ENCODE results near the gene CUL4B.
"Not testable (repeated sequence)": the region's sequence is repeated elsewhere in the genome, so short reads cannot be mapped to it uniquely, and the experiment has no call there.

The CUL4B gene

DNA sequence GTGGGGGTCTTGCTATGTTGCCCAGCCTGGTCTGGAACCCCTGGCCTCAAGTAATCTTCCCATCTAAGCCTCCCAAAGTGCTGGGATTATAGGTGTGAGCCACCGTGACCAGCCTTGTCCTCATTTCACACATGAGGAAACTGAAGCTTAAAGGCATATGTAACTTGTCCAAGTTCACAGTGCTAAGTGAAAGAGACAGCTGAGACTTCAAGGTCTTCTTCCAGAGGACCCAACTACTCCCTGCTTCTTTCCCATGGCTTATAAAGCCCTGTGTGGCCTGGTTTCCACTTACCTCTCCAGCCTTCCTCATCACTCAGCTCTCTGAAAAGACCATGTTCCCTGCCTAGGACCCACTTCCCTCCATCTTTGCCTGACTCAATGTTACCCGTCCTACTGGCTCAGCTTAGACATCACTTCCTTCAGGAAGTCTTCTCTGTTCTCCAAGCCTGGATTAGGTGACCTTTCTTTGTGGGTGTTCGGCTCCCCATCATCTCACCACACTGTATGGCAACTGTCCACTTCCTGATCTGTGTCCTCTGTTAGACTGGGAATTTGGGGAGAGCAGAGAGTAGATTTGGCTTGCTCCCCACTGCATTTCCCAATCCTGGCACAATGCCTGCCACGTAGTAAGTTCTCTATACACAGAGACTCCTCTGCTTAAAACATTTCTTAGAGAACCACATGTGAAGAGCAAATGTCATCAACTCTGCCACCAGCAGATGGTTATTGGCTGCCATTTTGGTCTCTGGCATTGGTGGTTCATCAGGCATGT is 61.3 kb downstream of the CUL4B start:
- no peak overlapping the region for H2AFZ ChIP-seq (ENCODE audit: low read depth)
- H3K27me3 ChIP-seq (ENCODE audit: insufficient read depth, low read depth): no peaks in the 10 kb centered on the region
- no peaks in the 10 kb centered on the region for H3K36me3 ChIP-seq (ENCODE audit: insufficient read depth)
- TF ChIP-seq, protein P1, sequence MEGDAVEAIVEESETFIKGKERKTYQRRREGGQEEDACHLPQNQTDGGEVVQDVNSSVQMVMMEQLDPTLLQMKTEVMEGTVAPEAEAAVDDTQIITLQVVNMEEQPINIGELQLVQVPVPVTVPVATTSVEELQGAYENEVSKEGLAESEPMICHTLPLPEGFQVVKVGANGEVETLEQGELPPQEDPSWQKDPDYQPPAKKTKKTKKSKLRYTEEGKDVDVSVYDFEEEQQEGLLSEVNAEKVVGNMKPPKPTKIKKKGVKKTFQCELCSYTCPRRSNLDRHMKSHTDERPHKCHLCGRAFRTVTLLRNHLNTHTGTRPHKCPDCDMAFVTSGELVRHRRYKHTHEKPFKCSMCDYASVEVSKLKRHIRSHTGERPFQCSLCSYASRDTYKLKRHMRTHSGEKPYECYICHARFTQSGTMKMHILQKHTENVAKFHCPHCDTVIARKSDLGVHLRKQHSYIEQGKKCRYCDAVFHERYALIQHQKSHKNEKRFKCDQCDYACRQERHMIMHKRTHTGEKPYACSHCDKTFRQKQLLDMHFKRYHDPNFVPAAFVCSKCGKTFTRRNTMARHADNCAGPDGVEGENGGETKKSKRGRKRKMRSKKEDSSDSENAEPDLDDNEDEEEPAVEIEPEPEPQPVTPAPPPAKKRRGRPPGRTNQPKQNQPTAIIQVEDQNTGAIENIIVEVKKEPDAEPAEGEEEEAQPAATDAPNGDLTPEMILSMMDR (conservative IDR thresholded peaks at IDR 0.05; ENCODE audit: low read depth, low read length): no peak
- no peak overlapping the region for H3K9ac ChIP-seq
- no peaks in the 10 kb centered on the region for H3K4me1 ChIP-seq (ENCODE audit: low read depth, poor library complexity, severe bottlenecking)
- no peak overlapping the region for H3K27ac ChIP-seq
- no peaks in the 10 kb centered on the region for H4K20me1 ChIP-seq (ENCODE audit: insufficient read depth)
- no peak overlapping the region for H3K4me3 ChIP-seq (IDR thresholded peaks at IDR 0.05; ENCODE audit: insufficient read depth, low read depth, low read length)
- no peaks in the 10 kb centered on the region for H3K79me2 ChIP-seq (ENCODE audit: insufficient read depth, low read depth)
- H3K4me2 ChIP-seq: no peak overlapping the region

- H3K9ac ChIP-seq; H3K4me1 ChIP-seq (ENCODE audit: low read depth, poor library complexity, severe bottlenecking); H3K4me3 ChIP-seq (IDR thresholded peaks at IDR 0.05; ENCODE audit: insufficient read depth, low read depth, low read length); H3K79me2 ChIP-seq (ENCODE audit: insufficient read depth, low read depth); H3K27ac ChIP-seq; H3K4me2 ChIP-seq; H3K27me3 ChIP-seq (ENCODE audit: insufficient read depth, low read depth); H2AFZ ChIP-seq (ENCODE audit: low read depth); H3K36me3 ChIP-seq (ENCODE audit: insufficient read depth); H4K20me1 ChIP-seq (ENCODE audit: insufficient read depth): not testable (repeated sequence)
These were observed 70.6 kb downstream of the CUL4B start for GRCh38 chrX:120490119-120490518.

DNA sequence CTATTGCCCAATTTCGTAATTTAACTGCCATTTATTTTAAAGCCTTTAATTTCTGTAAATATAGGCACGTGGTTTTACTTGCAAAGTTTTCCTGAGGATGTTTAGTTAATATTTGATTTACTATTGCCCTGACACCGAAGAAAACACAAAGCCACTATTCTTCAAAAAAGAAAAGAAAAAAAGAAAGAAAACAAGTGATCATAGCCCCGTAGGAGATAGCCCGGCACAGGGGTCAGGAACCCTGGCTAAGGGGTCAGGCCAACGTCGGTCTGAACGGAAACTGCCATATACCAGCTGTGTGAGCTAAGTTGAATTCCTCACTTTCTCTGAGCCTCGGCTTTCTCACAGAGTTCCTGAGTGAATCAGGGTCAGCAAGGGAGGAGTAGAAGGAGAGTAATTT is 74.0 kb downstream of the CUL4B start:
- Histone ChIP-seq H3K4me1 (ENCODE audit: low read depth, poor library complexity, severe bottlenecking) (peaks cover 16% of the 10 kb centered on the region), H4K20me1 (ENCODE audit: insufficient read depth) (no peaks in the 10 kb centered on the region), H3K36me3 (ENCODE audit: insufficient read depth) (no peaks in the 10 kb centered on the region), H3K9ac (0 out of 2 replicates have a peak overlapping the region, but pooled peaks have one; percentile 92), H3K79me2 (ENCODE audit: insufficient read depth, low read depth) (no peaks in the 10 kb centered on the region), H3K4me3 (IDR thresholded peaks at IDR 0.05; ENCODE audit: insufficient read depth, low read depth, low read length) (no peak overlapping the region), H3K4me2 (peak overlapping the region; percentile 56), H3K27ac (peak overlapping the region; percentile 97; the same call in 1 of the 2 replicates), H2AFZ (ENCODE audit: low read depth) (no peak overlapping the region), H3K27me3 (ENCODE audit: insufficient read depth, low read depth) (no peaks in the 10 kb centered on the region)
- TF ChIP-seq, protein P1 (conservative IDR thresholded peaks at IDR 0.05; ENCODE audit: low read depth, low read length): no peak

DNA sequence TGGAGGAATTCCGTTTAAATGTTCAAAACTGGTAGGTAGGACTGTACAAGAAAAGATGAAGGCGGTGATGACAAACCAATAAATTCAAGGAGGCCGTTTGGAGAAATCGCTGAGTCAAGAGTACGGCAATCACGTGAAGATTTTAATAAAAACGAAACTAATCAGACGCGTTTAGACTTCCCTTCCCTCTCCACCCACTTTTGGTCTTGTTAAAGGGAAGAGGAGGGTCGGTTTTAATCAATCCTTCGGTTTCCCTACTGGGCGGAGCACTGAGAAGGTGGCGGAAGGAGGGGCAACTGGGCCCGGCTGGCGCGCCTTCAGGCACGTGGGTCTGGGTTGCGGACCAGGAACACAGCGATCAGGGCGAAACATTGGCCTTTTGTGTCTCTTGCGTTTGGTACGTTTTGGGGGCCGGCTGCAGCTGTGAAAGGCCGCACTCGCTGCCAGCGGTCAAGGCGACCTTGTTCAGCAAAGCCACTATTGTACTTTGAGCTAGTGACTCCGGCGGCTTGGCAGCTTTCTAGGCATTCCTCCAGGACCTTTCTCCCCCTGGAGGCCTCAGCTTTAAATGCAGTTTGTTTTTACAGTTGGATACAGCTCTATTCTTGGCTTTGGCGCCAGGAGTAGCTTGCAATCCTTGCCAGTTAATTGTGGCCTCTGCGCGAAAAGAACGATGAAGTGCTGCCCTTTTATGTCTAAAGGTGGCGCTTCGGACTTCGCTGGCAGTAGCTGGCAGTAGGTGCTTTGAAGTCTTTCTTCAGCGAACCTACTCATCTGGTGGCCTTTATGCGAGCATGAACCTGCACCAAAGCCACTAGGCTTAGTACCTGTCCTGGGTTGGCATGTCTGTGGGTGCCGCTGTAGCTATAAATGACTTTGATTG is 74.9 kb downstream of the CUL4B start:
- H3K27ac ChIP-seq: peak overlapping the region; percentile 97
- H3K27me3 ChIP-seq (ENCODE audit: insufficient read depth, low read depth): no peaks in the 10 kb centered on the region
- TF ChIP-seq, protein P1 (conservative IDR thresholded peaks at IDR 0.05; ENCODE audit: low read depth, low read length): peak; percentile 73
- H3K36me3 ChIP-seq (ENCODE audit: insufficient read depth): no peaks in the 10 kb centered on the region
- peaks cover 16% of the 10 kb centered on the region for H3K4me1 ChIP-seq (ENCODE audit: low read depth, poor library complexity, severe bottlenecking)
- H3K79me2 ChIP-seq (ENCODE audit: insufficient read depth, low read depth): no peaks in the 10 kb centered on the region
- no peak overlapping the region for H3K4me3 ChIP-seq (IDR thresholded peaks at IDR 0.05; ENCODE audit: insufficient read depth, low read depth, low read length)
- peak overlapping the region; percentile 56 for H3K4me2 ChIP-seq
- H2AFZ ChIP-seq (ENCODE audit: low read depth): peak overlapping the region; percentile 64
- H4K20me1 ChIP-seq (ENCODE audit: insufficient read depth): no peaks in the 10 kb centered on the region
- H3K9ac ChIP-seq: peak overlapping the region; percentile 92
